ENCODE data around the gene ZFR2.
A peak's percentile ranks its signal among the peaks of the same experiment; 100 is the strongest.
"Not testable (repeated sequence)": the region's sequence is repeated elsewhere in the genome, so short reads cannot be mapped to it uniquely, and the experiment has no call there.

Gene ZFR2

GRCh38 chr19:3769494-3769893 is 99.3 kb downstream of the ZFR2 start:
- DNase-seq = no peak

- no peak for DNase-seq
These were observed 100.1 kb downstream of the ZFR2 start for GRCh38 chr19:3768748-3769099.

GRCh38 chr19:3768015-3768747 is 100.7 kb downstream of the ZFR2 start:
- DNase-seq = no peak

- no peak for DNase-seq
These were observed 101.8 kb downstream of the ZFR2 start for GRCh38 chr19:3767050-3767449.

GRCh38 chr19:3766520-3766919 is 102.3 kb downstream of the ZFR2 start:
- no peak for DNase-seq

GRCh38 chr19:3765757-3766156 is 103.1 kb downstream of the ZFR2 start:
- not testable (repeated sequence) for DNase-seq

- DNase-seq = no peak
These were observed 103.7 kb downstream of the ZFR2 start for GRCh38 chr19:3765121-3765520.

- DNase-seq = peak; percentile 97
These were observed 106.1 kb downstream of the ZFR2 start, which contains the start of gene MRPL54 for GRCh38 chr19:3762501-3763459. Gene MRPL54 (plus strand): TSS chr19:3762682. CDS start chr19:3762701, 19 bp downstream.

- no peak for DNase-seq
These were observed 106.7 kb downstream of the ZFR2 start for GRCh38 chr19:3762130-3762473.

GRCh38 chr19:3761382-3762129 is 107.3 kb downstream of the ZFR2 start, which contains the start of gene APBA3:
Gene APBA3 (minus strand): TSS chr19:3761692. CDS start chr19:3760264, 1,428 bp downstream.
- DNase-seq = peak; percentile 90

GRCh38 chr19:3760871-3761361 is 107.9 kb downstream of the ZFR2 start:
- peak; percentile 27 for DNase-seq

GRCh38 chr19:3759482-3760254 is 109.2 kb downstream of the ZFR2 start:
- DNase-seq = no peak

- not testable (repeated sequence) for DNase-seq
These were observed 110.5 kb downstream of the ZFR2 start for GRCh38 chr19:3758297-3758696.

- DNase-seq = not testable (repeated sequence)
These were observed 111.1 kb downstream of the ZFR2 start for GRCh38 chr19:3757705-3758104.
